ENCODE results near the gene RAB22A.

GRCh38 chr20:58305061-58305460 lies 4.5 kb upstream of the RAB22A start:
- TF ChIP-seq CTCF (IDR thresholded peaks at IDR 0.05) (no peak), EP300 (IDR thresholded peaks at IDR 0.05; ENCODE audit: low read depth) (no peak), POLR2A (IDR thresholded peaks at IDR 0.05) (no peak)
